GM10847 (cell line): ENCODE data around the gene ARHGEF33.

Source experiments
- POLR2A ChIP-seq: IDR thresholded peaks from 2 replicates; pipeline ENCODE4 v1.6.1; 2011; ENCODE audit not compliant: insufficient read length; ENCODE audit errors: extremely low read depth

The ARHGEF33 gene

GRCh38 chr2:38892819-38893218, 3.1 kb downstream of the ARHGEF33 start:
- no peak for TF ChIP-seq POLR2A

DNA sequence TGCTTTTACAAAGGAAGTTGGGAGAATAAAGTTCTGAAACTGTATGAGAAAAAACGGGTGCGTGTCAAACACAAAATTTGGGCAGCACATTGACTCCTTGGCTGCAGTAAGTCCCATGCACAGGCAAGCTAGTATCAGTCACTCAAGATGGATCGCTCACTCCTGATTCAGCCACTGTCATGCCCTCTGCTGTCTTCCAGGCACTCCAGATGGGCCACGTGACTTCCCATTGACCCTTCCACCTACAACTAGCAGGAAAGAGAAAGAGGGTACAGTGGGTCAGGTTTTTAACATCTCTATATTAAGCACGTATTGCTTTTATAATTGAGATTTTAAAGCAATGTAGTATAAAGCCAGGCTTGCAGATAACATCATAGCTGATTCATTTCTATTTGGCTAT, 8.6 kb downstream of the ARHGEF33 start:
- no peak for TF ChIP-seq POLR2A

DNA sequence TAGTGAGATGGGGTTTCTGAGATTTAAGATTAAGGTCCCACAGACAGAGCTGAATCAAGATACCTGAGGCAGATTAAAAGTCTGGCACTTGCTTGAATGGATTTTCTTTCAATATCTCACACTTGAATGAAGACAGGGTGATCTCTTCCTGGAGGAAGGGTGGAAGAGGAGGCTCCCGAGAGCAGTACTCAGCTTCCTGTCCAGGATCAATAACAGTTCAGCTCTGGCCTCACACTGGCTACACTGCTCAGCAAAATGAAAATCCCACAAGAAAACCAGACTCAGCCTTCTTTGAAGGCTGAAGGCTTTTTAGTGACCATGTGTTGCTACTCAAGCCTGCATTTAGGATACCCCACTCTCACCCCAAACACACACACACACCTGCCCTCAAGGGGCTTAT, 11.1 kb downstream of the ARHGEF33 start:
- TF ChIP-seq POLR2A, result no peak

GRCh38 chr2:38905251-38905650, 15.6 kb downstream of the ARHGEF33 start:
- TF ChIP-seq POLR2A, result no peak

- no peak for TF ChIP-seq POLR2A
Observed at GRCh38 chr2:38907242-38907641, 17.6 kb downstream of the ARHGEF33 start.

- no peak for TF ChIP-seq POLR2A
Observed at GRCh38 chr2:38907743-38908562, 18.3 kb downstream of the ARHGEF33 start.

- TF ChIP-seq POLR2A, result no peak
Observed at GRCh38 chr2:38909872-38910271, 20.2 kb downstream of the ARHGEF33 start.

DNA sequence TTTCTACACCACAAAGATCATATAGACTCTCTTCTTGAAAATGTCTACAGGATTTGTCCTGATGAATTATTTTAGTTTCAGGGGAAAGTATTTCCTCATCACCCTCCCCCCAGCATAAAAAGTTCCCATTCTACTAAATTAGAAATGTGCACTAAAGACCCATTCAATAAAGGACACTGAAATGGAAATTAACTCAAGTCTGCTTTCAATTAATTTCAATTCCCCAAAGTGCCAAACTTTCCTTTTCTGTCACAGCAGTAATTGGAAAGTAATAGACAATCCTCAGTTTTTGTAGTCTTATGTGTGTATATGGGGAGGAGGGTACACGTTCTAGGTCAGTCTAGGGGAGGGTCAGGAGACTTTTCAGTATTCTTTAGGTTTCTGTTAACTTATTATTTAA, 21.5 kb downstream of the ARHGEF33 start:
- no peak for TF ChIP-seq POLR2A

DNA sequence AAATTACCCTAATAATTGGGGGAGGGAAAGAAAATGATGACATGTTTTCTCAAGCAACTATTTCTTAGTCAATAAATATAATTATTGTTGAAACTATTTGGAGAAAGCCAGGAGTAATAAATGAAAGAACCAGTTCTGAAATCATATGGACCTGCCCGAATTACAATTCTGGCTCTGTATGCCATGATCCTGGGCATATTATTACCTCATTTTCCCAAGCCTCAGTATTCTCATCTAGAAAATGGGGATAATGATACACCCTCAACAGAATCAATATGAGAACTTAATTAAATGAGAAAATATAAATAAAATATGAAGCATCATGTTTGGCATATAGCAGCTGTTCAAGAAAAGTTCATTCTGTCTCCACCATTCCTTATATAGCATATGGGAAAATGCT, 22.9 kb downstream of the ARHGEF33 start:
- TF ChIP-seq POLR2A, result no peak

DNA sequence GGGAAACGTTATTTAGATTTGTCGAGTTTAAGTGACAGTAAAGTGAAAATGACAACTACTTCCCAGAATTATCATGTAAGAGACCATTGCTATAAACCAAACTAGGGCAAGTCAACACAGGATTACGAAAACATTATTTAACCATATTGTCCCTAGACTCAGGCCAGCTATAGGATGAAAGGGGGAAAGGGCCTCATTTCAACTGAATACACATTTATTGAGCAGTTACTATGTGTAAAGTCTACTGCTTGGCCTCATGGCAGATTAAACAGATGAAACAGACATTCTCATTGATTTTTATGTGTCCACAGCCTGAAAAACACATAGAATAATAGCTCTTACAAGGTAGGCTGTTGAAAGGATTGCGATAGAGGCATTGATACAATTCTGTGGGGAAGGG, 32.7 kb downstream of the ARHGEF33 start:
- no peak for TF ChIP-seq POLR2A

GRCh38 chr2:38922902-38923301, 33.2 kb downstream of the ARHGEF33 start:
- TF ChIP-seq POLR2A, result no peak

DNA sequence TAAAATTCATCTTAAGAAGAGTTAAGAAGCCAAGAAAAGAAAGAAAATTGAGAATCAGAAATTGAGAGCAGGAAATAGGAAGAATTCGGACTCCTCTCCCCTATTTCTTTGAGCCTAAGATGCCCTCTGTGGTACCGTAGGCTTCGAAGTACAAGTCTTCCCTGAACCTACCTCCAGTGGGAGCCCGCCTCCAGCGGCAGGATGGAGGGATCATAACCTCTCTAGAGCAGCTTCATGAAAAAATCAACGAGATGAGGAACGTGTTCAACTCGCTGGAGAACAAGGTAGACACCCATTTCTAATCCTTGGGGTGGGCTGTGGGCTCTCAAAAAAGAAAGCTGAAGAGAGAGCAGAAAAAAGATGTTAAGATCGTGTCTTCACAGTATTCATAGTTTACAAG, 36.3 kb downstream of the ARHGEF33 start:
- TF ChIP-seq POLR2A, result no peak

DNA sequence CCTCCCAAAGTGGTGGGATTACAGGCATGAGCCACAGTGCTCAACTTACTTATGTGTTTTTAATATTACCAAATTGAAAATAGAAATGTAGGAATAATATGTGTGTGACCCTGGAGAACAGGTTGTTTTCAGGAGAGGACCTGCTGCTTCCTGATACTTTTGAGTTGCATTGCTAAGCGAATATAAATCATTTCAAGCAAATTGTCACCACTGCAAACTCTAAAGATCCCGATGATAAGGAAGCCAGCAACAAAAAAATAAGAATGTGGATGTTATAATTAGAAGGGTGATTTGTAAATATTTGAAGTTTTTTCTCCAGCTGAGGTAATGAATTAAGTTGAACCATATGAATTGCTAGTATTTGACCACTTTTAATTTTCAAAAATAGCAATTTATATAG, 40.9 kb downstream of the ARHGEF33 start:
- no peak for TF ChIP-seq POLR2A

DNA sequence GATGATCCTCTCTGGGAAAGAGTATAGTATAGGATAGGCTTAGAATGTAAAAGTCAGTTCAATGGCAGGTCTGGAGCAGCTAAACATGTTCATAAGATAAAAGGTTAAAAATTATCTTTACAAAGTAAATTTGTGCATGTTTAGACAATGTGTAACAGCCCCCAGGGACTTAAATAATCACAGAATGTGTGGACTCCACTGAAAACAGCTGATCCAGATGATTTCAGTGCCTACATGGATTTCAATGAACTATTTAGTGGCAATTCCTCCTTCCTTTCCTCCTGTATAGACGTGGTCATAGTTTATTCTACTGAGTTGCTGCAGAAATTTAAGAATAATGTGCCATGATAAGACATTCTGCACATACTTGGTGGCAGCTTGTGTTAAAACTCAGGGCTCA, 42.9 kb downstream of the ARHGEF33 start:
- no peak for TF ChIP-seq POLR2A

DNA sequence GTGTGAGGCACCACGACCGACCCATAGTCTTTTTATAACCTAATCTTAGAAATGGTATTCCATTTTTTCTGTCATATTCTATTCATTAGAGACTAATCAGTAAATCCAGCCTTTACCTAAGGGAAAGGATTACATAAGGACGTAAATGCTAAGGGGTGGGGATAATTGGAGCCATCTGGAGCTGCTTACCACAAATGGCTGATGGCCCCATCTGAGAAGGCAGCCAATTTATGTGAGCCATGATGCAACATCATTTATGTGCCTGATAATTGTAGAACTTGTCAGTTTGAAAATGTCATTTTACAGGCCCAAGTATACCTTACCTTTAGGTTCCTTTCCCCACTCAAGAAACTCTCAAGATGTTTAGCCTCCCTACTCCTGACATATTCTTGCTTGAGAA, 44.0 kb downstream of the ARHGEF33 start:
- TF ChIP-seq POLR2A, result no peak

DNA sequence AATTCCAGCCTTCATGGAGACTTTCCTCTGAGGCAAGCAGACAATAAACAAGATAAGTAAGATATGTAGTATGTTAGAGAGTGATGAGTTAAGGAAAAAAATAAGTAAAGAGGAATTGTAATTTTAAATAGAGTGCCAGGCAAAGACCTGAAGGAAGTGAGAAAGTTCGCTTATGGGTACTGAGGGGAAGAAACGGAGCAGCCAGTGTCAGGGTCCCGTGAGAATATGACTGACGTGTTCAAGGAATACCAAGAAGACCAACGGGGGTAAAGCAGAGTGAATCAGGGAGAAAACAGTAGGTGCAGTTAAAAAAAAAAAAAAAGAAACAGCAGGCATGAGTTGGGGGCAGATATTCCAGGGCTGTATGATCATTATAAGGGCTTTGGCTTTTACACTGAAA, 45.1 kb downstream of the ARHGEF33 start:
- no peak for TF ChIP-seq POLR2A

DNA sequence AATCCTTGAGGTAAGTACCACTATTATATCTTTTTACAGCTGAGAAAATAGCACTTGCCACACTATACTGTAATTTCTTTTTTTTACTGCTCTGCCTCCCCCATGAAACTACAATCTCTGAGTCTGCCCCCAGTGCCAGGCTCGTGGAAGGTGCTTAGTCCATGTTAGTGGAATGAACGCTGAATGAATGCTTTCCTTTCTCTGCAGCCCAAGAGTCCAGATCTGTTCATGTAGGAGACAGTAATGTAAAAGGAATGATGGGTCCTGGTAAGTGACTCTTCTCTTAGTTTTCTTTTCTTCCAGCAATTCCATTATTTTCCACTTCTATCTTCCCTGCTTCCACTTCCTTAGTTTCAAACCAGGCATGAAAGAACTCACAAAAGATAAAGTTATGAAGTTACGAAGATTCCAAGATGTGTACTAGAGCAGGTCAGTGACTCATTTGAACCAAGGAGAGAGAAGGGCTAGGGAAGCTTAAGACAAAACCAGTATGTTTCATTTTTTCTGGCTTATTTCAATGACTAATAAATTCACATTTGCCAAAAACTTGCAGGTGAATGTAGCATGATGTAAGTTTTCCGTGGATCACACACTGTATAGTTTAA, 46.0 kb downstream of the ARHGEF33 start:
- TF ChIP-seq POLR2A, result no peak
